Measurements from ENCODE around the gene TMBIM4. TPM values are rescaled to one million over a fixed set of nuclear protein-coding genes. Genes with fewer than 3 reads are reported as not detected.

Gene TMBIM4
- total RNA-seq, 1 experiment from 2014 or later = 115 TPM

DNA sequence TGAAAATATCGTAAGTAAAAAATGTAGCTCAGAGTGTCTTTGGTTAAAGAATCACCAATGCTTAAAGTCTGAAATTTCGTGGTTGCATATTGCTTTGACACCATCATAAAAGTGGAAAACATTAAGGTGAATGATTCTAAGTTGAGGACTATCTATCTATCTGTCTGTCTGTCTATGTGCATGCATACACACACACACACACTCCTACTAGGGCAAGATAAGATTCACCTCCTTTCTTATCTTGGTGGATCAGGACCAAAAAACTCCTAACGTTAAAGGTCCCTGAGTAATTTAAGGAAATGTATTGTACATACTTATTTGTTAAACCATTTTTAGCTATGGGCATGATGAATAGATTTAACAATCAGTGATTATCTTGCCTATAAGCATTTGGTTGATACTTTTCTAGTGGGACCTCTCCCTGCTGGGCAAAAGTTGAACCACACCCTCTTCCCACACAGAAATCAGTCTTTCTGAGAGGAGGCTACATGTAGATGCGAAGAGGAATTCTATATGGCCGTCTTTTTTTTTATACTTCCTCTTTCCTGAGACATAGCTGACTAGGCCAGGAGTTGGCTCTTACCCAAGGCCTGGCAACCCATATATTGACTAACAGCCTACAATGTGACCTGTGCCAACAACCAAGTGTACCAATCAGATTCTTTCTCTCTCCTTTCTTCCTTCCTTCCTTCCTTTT lies 19.9 kb downstream of the TMBIM4 start:
- DNase-seq (ENCODE audit: low read depth, low spot score) (no peak), ATAC-seq (no peak)
- ChIA-PET CTCF (no interaction called here), POLR2A (interaction anchor here (0.6 kb wide), 2 partner anchors 10 to 31 kb away, joined by 3 to 5 read pairs; no protein-coding TSS in a partner anchor)
- Histone ChIP-seq H3K36me3 (ENCODE audit: control insufficient read depth, insufficient read depth, low read length) (peaks cover 12% of the 10 kb centered on the region; the same call in 1 of the 2 replicates), H3K27ac (ENCODE audit: low read length) (no peak overlapping the region), H3K4me3 (ENCODE audit: low read depth in 2 of 2, low read length in 2 of 2) (no peak overlapping the region), H3K27me3 (ENCODE audit: control insufficient read depth, insufficient read depth, low read length) (no peaks in the 10 kb centered on the region), H3K4me1 (ENCODE audit: control insufficient read depth, insufficient read depth, low read length) (peaks cover 3% of the 10 kb centered on the region), H3K9me3 (ENCODE audit: control insufficient read depth, insufficient read depth, low read depth, low read length) (no peaks in the 10 kb centered on the region)
- intact Hi-C loops (cut with micrococcal nuclease; ENCODE audit: unreplicated experiment) = loop anchor here (5.0 to 10.0 kb wide), 2 partner anchors 255 to 542 kb away; no protein-coding TSS in a partner anchor
- TF ChIP-seq TCF7L2 (IDR thresholded peaks at IDR 0.05; ENCODE audit: low read depth, low read length) = no peak
- TF ChIP-seq REST (IDR thresholded peaks at IDR 0.05; ENCODE audit: insufficient read depth in 1 of 2, low read depth in 2 of 2, low read length in 1 of 2) = no peak
- BruUV-seq (replicated peaks) = no TSS peak
- in situ Hi-C loops (cut with HindIII; ENCODE audit: low pct_unique_long_range_greater_than_20kb, low sequenced_read_pairs) = no loop called here

DNA sequence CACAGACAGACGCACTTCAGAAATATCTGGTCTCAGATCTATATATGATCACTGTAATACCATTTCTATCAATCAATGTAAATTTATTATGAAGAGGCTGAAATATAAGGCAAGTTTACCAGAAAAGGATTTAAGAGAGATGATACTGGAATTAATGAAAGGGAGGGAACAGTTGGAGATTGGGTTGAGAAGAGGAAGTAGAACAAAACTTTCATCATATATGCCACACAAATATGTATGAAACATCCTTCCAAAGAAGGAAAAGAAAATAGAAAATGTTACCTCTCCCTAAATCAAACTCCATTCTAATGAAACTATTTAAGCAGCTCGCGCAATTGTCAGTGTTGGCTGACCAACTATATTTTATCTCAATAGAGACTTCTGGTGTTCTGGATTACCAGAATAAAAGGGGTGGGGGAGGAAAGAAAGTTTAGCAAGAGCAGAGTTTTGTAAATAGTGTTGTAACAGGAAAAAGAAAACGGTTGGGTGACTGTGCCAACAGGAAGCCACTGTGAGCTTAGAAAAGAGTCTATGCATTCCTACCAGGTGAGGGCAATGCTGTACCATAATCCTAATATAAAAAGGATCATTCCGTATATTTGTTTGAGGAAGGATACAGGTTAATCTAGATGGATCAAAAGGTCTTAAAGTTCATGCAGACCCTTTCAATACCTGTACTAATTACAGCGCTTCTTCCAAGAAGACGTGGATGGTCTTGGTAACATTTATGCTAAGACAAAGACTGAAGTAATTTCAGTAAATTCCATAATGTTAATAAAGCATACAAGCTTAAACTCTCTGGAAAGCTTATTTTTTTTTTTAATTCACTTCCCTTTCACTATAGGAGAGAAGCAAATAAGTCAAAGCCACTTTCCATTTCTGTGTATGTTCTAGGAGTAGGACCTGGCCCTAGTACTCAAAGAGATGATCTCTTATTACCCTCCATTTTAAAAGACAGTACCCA lies 24.7 kb downstream of the TMBIM4 start:
- peak; percentile 73; the same call in 1 of the 2 replicates for ATAC-seq
- peak overlapping the region; percentile 73 for H3K27ac ChIP-seq (ENCODE audit: low read length)
- in situ Hi-C loops (cut with HindIII; ENCODE audit: low pct_unique_long_range_greater_than_20kb, low sequenced_read_pairs) (no loop called here), intact Hi-C loops (cut with micrococcal nuclease; ENCODE audit: unreplicated experiment) (loop anchor here (5.0 to 10.0 kb wide), 2 partner anchors 260 to 547 kb away; no protein-coding TSS in a partner anchor)
- CTCF ChIA-PET = interaction anchor here (0.6 to 1.4 kb wide), 3 partner anchors 14 to 206 kb away, joined by 4 to 7 read pairs (median 6); partner anchors contain the start of genes LLPH and TMBIM4
- TF ChIP-seq SIN3A (IDR thresholded peaks at IDR 0.05; ENCODE audit: borderline replicate concordance, insufficient read depth, low read depth, low read length) (no peak), REST (IDR thresholded peaks at IDR 0.05; ENCODE audit: insufficient read depth in 1 of 2, low read depth in 2 of 2, low read length in 1 of 2) (no peak)
- TF ChIP-seq, protein P1, sequence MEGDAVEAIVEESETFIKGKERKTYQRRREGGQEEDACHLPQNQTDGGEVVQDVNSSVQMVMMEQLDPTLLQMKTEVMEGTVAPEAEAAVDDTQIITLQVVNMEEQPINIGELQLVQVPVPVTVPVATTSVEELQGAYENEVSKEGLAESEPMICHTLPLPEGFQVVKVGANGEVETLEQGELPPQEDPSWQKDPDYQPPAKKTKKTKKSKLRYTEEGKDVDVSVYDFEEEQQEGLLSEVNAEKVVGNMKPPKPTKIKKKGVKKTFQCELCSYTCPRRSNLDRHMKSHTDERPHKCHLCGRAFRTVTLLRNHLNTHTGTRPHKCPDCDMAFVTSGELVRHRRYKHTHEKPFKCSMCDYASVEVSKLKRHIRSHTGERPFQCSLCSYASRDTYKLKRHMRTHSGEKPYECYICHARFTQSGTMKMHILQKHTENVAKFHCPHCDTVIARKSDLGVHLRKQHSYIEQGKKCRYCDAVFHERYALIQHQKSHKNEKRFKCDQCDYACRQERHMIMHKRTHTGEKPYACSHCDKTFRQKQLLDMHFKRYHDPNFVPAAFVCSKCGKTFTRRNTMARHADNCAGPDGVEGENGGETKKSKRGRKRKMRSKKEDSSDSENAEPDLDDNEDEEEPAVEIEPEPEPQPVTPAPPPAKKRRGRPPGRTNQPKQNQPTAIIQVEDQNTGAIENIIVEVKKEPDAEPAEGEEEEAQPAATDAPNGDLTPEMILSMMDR (IDR thresholded peaks at IDR 0.05) = peak; percentile 61; the same call in 1 of the 2 replicates
- no peaks in the 10 kb centered on the region for H3K27me3 ChIP-seq (ENCODE audit: control insufficient read depth, insufficient read depth, low read length)
- POLR2A ChIA-PET = no interaction called here
- peaks cover 3% of the 10 kb centered on the region; the same call in 1 of the 2 replicates for H3K4me1 ChIP-seq (ENCODE audit: control insufficient read depth, insufficient read depth, low read length)
- peak; percentile 41 for DNase-seq (ENCODE audit: low read depth, low spot score)
- BruUV-seq (replicated peaks) = no TSS peak
- H3K9me3 ChIP-seq (ENCODE audit: control insufficient read depth, insufficient read depth, low read depth, low read length) = peaks cover 34% of the 10 kb centered on the region
- no peak overlapping the region for H3K4me3 ChIP-seq (ENCODE audit: low read depth in 2 of 2, low read length in 2 of 2)
- H3K36me3 ChIP-seq (ENCODE audit: control insufficient read depth, insufficient read depth, low read length) = peaks cover 17% of the 10 kb centered on the region
